HEK293 (cell line): ENCODE measurements around the gene NME1.

Source experiments
- CTCF ChIA-PET: fragments of 350-600 bp; formaldehyde crosslinking; extraction: SDS; loops from one replicate; lab custom pipeline; 2021; ENCODE audit warnings: antibody characterized with exemption; lab: Yijun Ruan, JAX
- POLR2A ChIA-PET: fragments of 300-600 bp; formaldehyde crosslinking; extraction: SDS; loops from one replicate; lab custom pipeline; 2020; ENCODE audit warnings: antibody characterized with exemption, inconsistent platforms; lab: Yijun Ruan, JAX
- H3K27ac ChIP-seq: fragments of 200-500 bp; sonication (Bioruptor generic); 2 replicates; pipeline ENCODE4 v1.5.1; 2014; ENCODE audit warnings: low read depth, low read length, control low read depth, inconsistent platforms; ENCODE audit errors: extremely low read depth
- H3K36me3 ChIP-seq, 2 experiments: fragments of 200-500 bp in 1 of 2; sonication (Bioruptor generic) in 1 of 2; 1 replicate in 1 of 2; 2 replicates in 1 of 2; pipeline ENCODE4 v1.5.1; 2014 to 2017; ENCODE audit warnings: inconsistent platforms in 2 of 2, low read length in 2 of 2; ENCODE audit not compliant: control insufficient read depth in 2 of 2, insufficient read depth in 1 of 2
- H3K4me1 ChIP-seq: fragments of 200-500 bp; sonication (Bioruptor generic); 2 replicates; pipeline ENCODE4 v1.5.1; 2014; ENCODE audit warnings: mild to moderate bottlenecking, low read length, inconsistent platforms; ENCODE audit not compliant: control insufficient read depth, insufficient read depth
- H3K4me3 ChIP-seq: 2 replicates; pipeline ENCODE4 v1.5.1; 2011; ENCODE audit warnings: low read depth, mild to moderate bottlenecking, control low read depth, low read length, moderate library complexity
- H3K9me3 ChIP-seq: fragments of 200-500 bp; sonication (Bioruptor generic); 2 replicates; pipeline ENCODE4 v1.5.1; 2014; ENCODE audit warnings: low read depth, low read length, inconsistent platforms; ENCODE audit not compliant: control insufficient read depth, insufficient read depth
- EGR2 ChIP-seq: fragments of 450-650 bp; formaldehyde crosslinking; IDR thresholded peaks from 2 replicates; pipeline ENCODE4 v1.5.1; 2016; ENCODE audit warnings: low read depth, missing biosample characterization, missing genetic modification characterization
- GFI1B ChIP-seq: fragments of 450-650 bp; formaldehyde crosslinking; IDR thresholded peaks from 2 replicates; pipeline ENCODE4 v1.5.1; 2016; ENCODE audit warnings: missing biosample characterization, missing genetic modification characterization
- GLI2 ChIP-seq: fragments of 450-650 bp; formaldehyde crosslinking; IDR thresholded peaks from 2 replicates; pipeline ENCODE4; 2017; ENCODE audit warnings: missing biosample characterization, missing genetic modification characterization, low read depth, borderline replicate concordance
- GLIS1 ChIP-seq: fragments of 450-650 bp; formaldehyde crosslinking; IDR thresholded peaks from 2 replicates; pipeline ENCODE4 v1.5.1; 2016; ENCODE audit warnings: missing biosample characterization, missing genetic modification characterization
- IKZF3 ChIP-seq: fragments of 450-650 bp; IDR thresholded peaks from 2 replicates; pipeline ENCODE4 v1.5.0; 2018; ENCODE audit warnings: missing biosample characterization, mild to moderate bottlenecking, missing genetic modification characterization, moderate library complexity
- KLF1 ChIP-seq: fragments of 450-650 bp; formaldehyde crosslinking; IDR thresholded peaks from 2 replicates; pipeline ENCODE4 v1.5.1; 2016; ENCODE audit warnings: missing biosample characterization, missing genetic modification characterization
- OSR2 ChIP-seq: fragments of 450-650 bp; formaldehyde crosslinking; IDR thresholded peaks from 2 replicates; pipeline ENCODE4 v1.5.1; 2016; ENCODE audit warnings: missing biosample characterization, missing genetic modification characterization
- PRDM6 ChIP-seq: fragments of 450-650 bp; formaldehyde crosslinking; IDR thresholded peaks from 2 replicates; pipeline ENCODE4 v1.5.1; 2017; ENCODE audit warnings: missing biosample characterization, missing genetic modification characterization
- TRIM28 ChIP-seq: IDR thresholded peaks from 2 replicates; pipeline ENCODE4 v1.6.1; 2011; ENCODE audit warnings: low read length, control low read depth, borderline replicate concordance
- WT1 ChIP-seq: fragments of 450-650 bp; formaldehyde crosslinking; IDR thresholded peaks from 2 replicates; pipeline ENCODE4 v1.5.1; 2016; ENCODE audit warnings: missing biosample characterization, missing genetic modification characterization
- ZBTB17 ChIP-seq: fragments of 450-650 bp; formaldehyde crosslinking; IDR thresholded peaks from 2 replicates; pipeline ENCODE4 v1.5.1; 2016; ENCODE audit warnings: missing biosample characterization, missing genetic modification characterization
- ZBTB20 ChIP-seq: fragments of 450-650 bp; formaldehyde crosslinking; IDR thresholded peaks from 2 replicates; pipeline ENCODE4 v1.5.1; 2016; ENCODE audit warnings: missing biosample characterization, missing genetic modification characterization
- ZBTB48 ChIP-seq: fragments of 450-650 bp; formaldehyde crosslinking; IDR thresholded peaks from 2 replicates; pipeline ENCODE4 v1.5.1; 2016; ENCODE audit warnings: missing biosample characterization, missing genetic modification characterization
- ZFHX2 ChIP-seq: fragments of 450-650 bp; formaldehyde crosslinking; conservative IDR thresholded peaks from 2 replicates; pipeline ENCODE4 v1.5.1; 2016; ENCODE audit warnings: missing biosample characterization, missing genetic modification characterization
- ZNF10 ChIP-seq: fragments of 450-650 bp; formaldehyde crosslinking; IDR thresholded peaks from 2 replicates; pipeline ENCODE4 v1.5.1; 2017; ENCODE audit warnings: missing biosample characterization, missing genetic modification characterization
- ZNF112 ChIP-seq: fragments of 450-650 bp; formaldehyde crosslinking; IDR thresholded peaks from 2 replicates; pipeline ENCODE4 v1.5.0; 2017; ENCODE audit warnings: missing biosample characterization, missing genetic modification characterization
- ZNF26 ChIP-seq: fragments of 450-650 bp; formaldehyde crosslinking; IDR thresholded peaks from 2 replicates; pipeline ENCODE4 v1.5.1; 2016; ENCODE audit warnings: missing biosample characterization, missing genetic modification characterization
- ZNF311 ChIP-seq: fragments of 450-650 bp; formaldehyde crosslinking; IDR thresholded peaks from 2 replicates; pipeline ENCODE4 v1.5.1; 2017; ENCODE audit warnings: missing biosample characterization, missing genetic modification characterization, borderline replicate concordance
- ZNF335 ChIP-seq: fragments of 450-650 bp; formaldehyde crosslinking; conservative IDR thresholded peaks from 2 replicates; pipeline ENCODE4 v1.5.1; 2016; ENCODE audit warnings: missing biosample characterization, missing genetic modification characterization
- ZNF366 ChIP-seq: fragments of 450-650 bp; formaldehyde crosslinking; conservative IDR thresholded peaks from 2 replicates; pipeline ENCODE4 v1.5.1; 2016; ENCODE audit warnings: missing biosample characterization, missing genetic modification characterization
- ZNF404 ChIP-seq: fragments of 450-650 bp; formaldehyde crosslinking; IDR thresholded peaks from 2 replicates; pipeline ENCODE4 v1.5.1; 2017; ENCODE audit warnings: missing biosample characterization, missing genetic modification characterization
- ZNF416 ChIP-seq: fragments of 450-650 bp; formaldehyde crosslinking; IDR thresholded peaks from 2 replicates; pipeline ENCODE4 v1.5.1; 2016; ENCODE audit warnings: missing biosample characterization, missing genetic modification characterization
- ZNF449 ChIP-seq: fragments of 450-650 bp; formaldehyde crosslinking; IDR thresholded peaks from 2 replicates; pipeline ENCODE4 v1.5.1; 2017; ENCODE audit warnings: missing biosample characterization, mild to moderate bottlenecking, missing genetic modification characterization, moderate library complexity
- ZNF48 ChIP-seq: fragments of 450-650 bp; formaldehyde crosslinking; IDR thresholded peaks from 2 replicates; pipeline ENCODE4 v1.5.1; 2016; ENCODE audit warnings: missing biosample characterization, missing genetic modification characterization
- ZNF645 ChIP-seq: fragments of 450-650 bp; formaldehyde crosslinking; IDR thresholded peaks from 2 replicates; pipeline ENCODE4; 2016; ENCODE audit warnings: missing biosample characterization, missing genetic modification characterization
- ZNF654 ChIP-seq: fragments of 450-650 bp; formaldehyde crosslinking; IDR thresholded peaks from 2 replicates; pipeline ENCODE4 v1.5.1; 2016; ENCODE audit warnings: low read depth, missing biosample characterization, missing genetic modification characterization
- ZNF677 ChIP-seq: fragments of 450-650 bp; IDR thresholded peaks from 2 replicates; pipeline ENCODE4 v1.5.0; 2018; ENCODE audit warnings: missing biosample characterization, mild to moderate bottlenecking, missing genetic modification characterization, moderate library complexity
- ZNF776 ChIP-seq: fragments of 450-650 bp; formaldehyde crosslinking; IDR thresholded peaks from 2 replicates; pipeline ENCODE4 v1.5.0; 2017; ENCODE audit warnings: missing biosample characterization, missing genetic modification characterization, borderline replicate concordance

NME1 gene

GRCh38 chr17:51135956-51136355, 17.4 kb upstream of the NME1 start (continued):
- TF ChIP-seq GLI2 (tag by site-specific recombination) = no peak

- no peak for TF ChIP-seq ZBTB48 (tag by site-specific recombination)
- TF ChIP-seq ZNF776 = no peak
- TF ChIP-seq GFI1B = no peak
- no peak for TF ChIP-seq ZNF416
- TF ChIP-seq ZNF335 (tag by site-specific recombination) = no peak
- TF ChIP-seq ZNF645 (tag by site-specific recombination) = no peak
- no peak for TF ChIP-seq ZNF449
- TF ChIP-seq ZNF404 (tag by site-specific recombination) = no peak
- no peak for TF ChIP-seq ZNF677 (tag by site-specific recombination)
- no peak for TF ChIP-seq KLF1 (tag by site-specific recombination)
- no peak for TF ChIP-seq ZNF654 (tag by site-specific recombination)
- CTCF ChIA-PET = interaction anchor here (1.0 kb wide), 1 partner anchor 11 kb away, joined by 7 read pairs; the partner anchor contains the start of gene NME1
- Histone ChIP-seq H3K9me3 (no peaks in the 10 kb centered on the region), H3K27ac (no peak overlapping the region), H3K4me3 (no peak overlapping the region), H3K36me3 (no peaks in the 10 kb centered on the region), H3K4me1 (peaks cover 2% of the 10 kb centered on the region; the same call in 1 of the 2 replicates)
- POLR2A ChIA-PET = interaction anchor here (1.5 kb wide), 1 partner anchor 22 kb away, joined by 3 read pairs; the partner anchor contains the start of gene SPAG9
Observed at GRCh38 chr17:51142597-51142996, 10.8 kb upstream of the NME1 start.

GRCh38 chr17:51144266-51145022, 8.9 kb upstream of the NME1 start:
- no peaks in the 10 kb centered on the region for H3K36me3 ChIP-seq
- no peaks in the 10 kb centered on the region for H3K9me3 ChIP-seq
- CTCF ChIA-PET = interaction anchor here (1.6 kb wide), 1 partner anchor 9 kb away, joined by 5 read pairs; the partner anchor contains the start of gene NME1
- peaks cover 2% of the 10 kb centered on the region; the same call in 1 of the 2 replicates for H3K4me1 ChIP-seq
- H3K27ac ChIP-seq = peak overlapping the region; percentile 44; the same call in 1 of the 2 replicates
- POLR2A ChIA-PET = interaction anchor here (1.5 kb wide), 1 partner anchor 24 kb away, joined by 3 read pairs; the partner anchor contains the start of gene SPAG9
- H3K4me3 ChIP-seq = no peak overlapping the region
- no peak for TF ChIP-seq ZNF48 (tag by site-specific recombination)
- 0 out of 2 replicates have a peak, but pooled peaks have one; percentile 23 for TF ChIP-seq ZNF366
- no peak for TF ChIP-seq ZNF311 (tag by site-specific recombination)
- TF ChIP-seq IKZF3 (tag by site-specific recombination) = peak; percentile 38; the same call in 1 of the 2 replicates
- TF ChIP-seq ZNF112 = no peak
- 0 out of 2 replicates have a peak, but pooled peaks have one; percentile 5 for TF ChIP-seq GLIS1
- TF ChIP-seq WT1 (tag by site-specific recombination) = peak; percentile 65
- peak; percentile 54; the same call in 1 of the 2 replicates for TF ChIP-seq EGR2 (tag by site-specific recombination)
- peak; percentile 48; the same call in 1 of the 2 replicates for TF ChIP-seq TRIM28
- TF ChIP-seq ZBTB20 (tag by site-specific recombination) = peak; percentile 39; the same call in 1 of the 2 replicates
- peak; percentile 43; the same call in 1 of the 2 replicates for TF ChIP-seq PRDM6 (tag by site-specific recombination)
- peak; percentile 44; the same call in 1 of the 2 replicates for TF ChIP-seq OSR2
- peak; percentile 81 for TF ChIP-seq ZBTB17 (tag by site-specific recombination)
- peak; percentile 30; the same call in 1 of the 2 replicates for TF ChIP-seq ZFHX2 (tag by site-specific recombination)
- TF ChIP-seq ZNF26 (tag by site-specific recombination) = no peak
- TF ChIP-seq ZNF10 (tag by site-specific recombination) = peak; percentile 76; the same call in 1 of the 2 replicates
